CD8-positive, alpha-beta memory T cell (primary cell): ENCODE data around the gene RAB5B. TPM values are rescaled to one million over a fixed set of nuclear protein-coding genes. Genes with fewer than 3 reads are reported as not detected.

Experiments used
- CTCF ChIA-PET: fragments of 350-600 bp; sonication (Branson Sonifier 250); formaldehyde crosslinking; loops from one replicate; lab custom pipeline; 2021; ENCODE audit warnings: antibody characterized with exemption; lab: Charles Lee
- POLR2A ChIA-PET: fragments of 350-600 bp; sonication (Branson Sonifier 250); formaldehyde crosslinking; loops from one replicate; lab custom pipeline; 2021; ENCODE audit warnings: antibody characterized with exemption; lab: Charles Lee
- DNase-seq, 5 donors: peaks; one replicate each; pipeline versions ENCODE4 v3.0.0 to v3.0.0-alpha.2; 2020 to 2022; ENCODE audit warnings: mixed read lengths in 1 of 5
- H3K27ac ChIP-seq: one replicate; pipeline ENCODE4 v1.7.0; 2013; ENCODE audit warnings: low read depth, mild to moderate bottlenecking, low read length, moderate library complexity
- H3K27me3 ChIP-seq: 2 replicates; pipeline ENCODE4 v1.7.0; 2013; ENCODE audit warnings: low read length, mild to moderate bottlenecking; ENCODE audit not compliant: insufficient read depth, poor library complexity, severe bottlenecking
- H3K36me3 ChIP-seq: 2 replicates; pipeline ENCODE4 v1.7.0; 2013; ENCODE audit warnings: mild to moderate bottlenecking, low read length, moderate library complexity; ENCODE audit not compliant: insufficient read depth
- H3K4me1 ChIP-seq: 2 replicates; pipeline ENCODE4 v1.7.0; 2013; ENCODE audit warnings: mild to moderate bottlenecking, low read length, moderate library complexity; ENCODE audit not compliant: insufficient read depth
- H3K4me3 ChIP-seq: 2 replicates; pipeline ENCODE4 v1.7.0; 2013; ENCODE audit warnings: mild to moderate bottlenecking, low read length
- H3K9me3 ChIP-seq: 2 replicates; pipeline ENCODE4 v1.7.0; 2013; ENCODE audit warnings: mild to moderate bottlenecking, low read length
- H3K27ac Mint-ChIP-seq, 8 donors: one replicate each; pipeline ENCODE4 v1.8.0; 2020 to 2021; ENCODE audit warnings: mixed read lengths in 8 of 8, mild to moderate bottlenecking in 6 of 8, inconsistent platforms in 3 of 8, moderate library complexity in 3 of 8
- H3K27me3 Mint-ChIP-seq, 2 donors: one replicate each; pipeline ENCODE4 v1.8.0; 2020 to 2021; ENCODE audit warnings: mixed read lengths in 2 of 2, mild to moderate bottlenecking in 1 of 2, moderate library complexity in 1 of 2
- H3K36me3 Mint-ChIP-seq, 3 donors: one replicate each; pipeline ENCODE4 v1.8.0; 2020 to 2021; ENCODE audit warnings: mixed read lengths in 3 of 3, inconsistent platforms in 1 of 3, mild to moderate bottlenecking in 1 of 3
- H3K4me1 Mint-ChIP-seq, 3 donors: one replicate each; pipeline ENCODE4 v1.8.0; 2020 to 2021; ENCODE audit warnings: mixed read lengths in 3 of 3, inconsistent platforms in 1 of 3, mild to moderate bottlenecking in 1 of 3
- H3K4me3 Mint-ChIP-seq, 7 donors: one replicate each; pipeline ENCODE4 v1.8.0; 2020 to 2021; ENCODE audit warnings: mixed read lengths in 7 of 7, mild to moderate bottlenecking in 6 of 7, moderate library complexity in 4 of 7, inconsistent platforms in 2 of 7
- H3K9me3 Mint-ChIP-seq, 5 donors: one replicate each; pipeline ENCODE4 v1.8.0; 2020 to 2022; ENCODE audit warnings: mixed read lengths in 5 of 5, mild to moderate bottlenecking in 3 of 5, moderate library complexity in 2 of 5, inconsistent platforms in 1 of 5
- polyA plus RNA-seq: library from polyadenylated mRNA; unstranded; fragments of 300-500 nt; fragmentation: Illumina TruSeq; gene quantifications from one replicate; pipeline ENCODE4 v1.2.3, GENCODE V29; 2021
- total RNA-seq, 2 experiments: library from RNA; stranded (reverse); gene quantifications; one replicate each; pipeline ENCODE4 v1.2.3, GENCODE V29; 2021

Gene RAB5B
- total and polyA plus RNA-seq, 3 experiments from 2014 or later: 36.6 to 68.5 (median 38.3) TPM

DNA sequence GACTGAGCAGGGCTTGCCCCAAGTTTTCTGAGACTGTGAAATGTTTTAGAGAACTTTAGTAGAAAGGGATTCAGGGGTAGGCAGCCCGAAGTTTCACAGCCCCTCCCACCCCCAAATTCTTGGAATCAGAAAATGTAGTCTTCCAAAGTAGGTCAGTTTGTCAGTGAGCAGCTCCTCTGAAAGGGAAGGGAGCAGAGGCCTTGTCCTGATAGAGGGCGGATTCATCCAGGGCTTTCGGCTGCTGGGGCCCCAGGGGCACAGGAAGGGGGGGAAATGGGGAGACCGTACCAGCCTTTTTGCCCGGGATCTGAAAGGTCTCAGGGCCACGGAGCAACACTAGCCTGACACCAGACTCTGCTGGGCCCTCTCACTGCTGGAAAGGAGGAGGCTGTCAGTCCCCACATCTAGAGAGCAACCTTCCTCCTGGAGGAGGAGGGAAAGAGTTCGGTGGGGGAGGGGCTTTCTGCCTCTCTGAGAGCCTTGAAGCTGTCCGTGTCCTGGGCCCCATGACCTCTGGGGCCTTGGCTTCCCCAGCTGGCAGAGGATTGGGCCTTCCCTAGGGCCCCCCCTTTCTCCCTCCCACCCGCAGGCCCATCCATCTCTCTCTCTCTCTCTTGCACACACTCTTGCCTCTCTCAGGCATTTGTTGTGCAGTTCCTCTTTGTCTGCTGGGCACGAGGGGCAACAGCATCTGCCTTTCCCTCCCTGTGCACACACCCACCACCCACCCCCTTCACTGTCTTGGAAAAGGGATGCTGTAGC, 46.7 kb downstream of the RAB5B start, which contains the start of gene IKZF4:
IKZF4 (plus strand) TSS at position 621 of the 762 bp plus-strand sequence. CDS start 451 bp downstream, outside the sequence.
- peak within 1 kb of the TSS; percentile 44 to 89 (median 79) for H3K4me3 Mint-ChIP-seq
- ChIA-PET POLR2A (no interaction called here), CTCF (no interaction called here)
- peak within 1 kb of the TSS in 7 of 8 donors; percentile 34 to 86 (median 52) for H3K27ac Mint-ChIP-seq
- H3K9me3 Mint-ChIP-seq: no peaks in the 10 kb centered on the region
- H3K36me3 Mint-ChIP-seq: peaks cover 0 to 8% (median 3%) of the 10 kb centered on the region in 3 donors
- Histone ChIP-seq H3K4me1 (peaks cover 18% of the 10 kb centered on the region), H3K27ac (peak within 1 kb of the TSS; percentile 61), H3K36me3 (no peaks in the 10 kb centered on the region), H3K4me3 (peak within 1 kb of the TSS; percentile 62), H3K9me3 (no peaks in the 10 kb centered on the region), H3K27me3 (no peaks in the 10 kb centered on the region)
- no peak for DNase-seq
- H3K27me3 Mint-ChIP-seq: no peaks in the 10 kb centered on the region
- H3K4me1 Mint-ChIP-seq: peaks cover 11 to 23% (median 16%) of the 10 kb centered on the region in 3 donors

- Histone ChIP-seq H3K36me3 (no peaks in the 10 kb centered on the region), H3K27ac (peak overlapping the region; percentile 61), H3K4me1 (peaks cover 18% of the 10 kb centered on the region), H3K27me3 (no peaks in the 10 kb centered on the region), H3K9me3 (no peaks in the 10 kb centered on the region), H3K4me3 (peak overlapping the region; percentile 62)
- peak overlapping the region in 5 of 8 donors; percentile 34 to 86 (median 52) for H3K27ac Mint-ChIP-seq
- H3K27me3 Mint-ChIP-seq: no peaks in the 10 kb centered on the region
- CTCF ChIA-PET: interaction anchor here (1.0 to 1.1 kb wide), 3 partner anchors 8 to 22 kb away, joined by 3 to 4 read pairs (median 4); no protein-coding TSS in a partner anchor
- peak overlapping the region; percentile 27 to 89 (median 65) for H3K4me3 Mint-ChIP-seq
- H3K9me3 Mint-ChIP-seq: no peaks in the 10 kb centered on the region
- peaks cover 11 to 23% (median 16%) of the 10 kb centered on the region in 3 donors for H3K4me1 Mint-ChIP-seq
- peaks cover 0 to 10% (median 3%) of the 10 kb centered on the region in 3 donors for H3K36me3 Mint-ChIP-seq
- DNase-seq: no peak
- POLR2A ChIA-PET: interaction anchor here (0.6 to 0.7 kb wide), 2 partner anchors 428 to 605 kb away, joined by 5 to 6 read pairs; no protein-coding TSS in a partner anchor
Measured at GRCh38 chr12:56021889-56022497, 48.1 kb downstream of the RAB5B start.

GRCh38 chr12:56028511-56029165, 54.8 kb downstream of the RAB5B start:
- peaks cover 0 to 22% (median 14%) of the 10 kb centered on the region in 3 donors for H3K36me3 Mint-ChIP-seq
- peak overlapping the region in 2 of 8 donors; percentile 1 to 87 for H3K27ac Mint-ChIP-seq
- CTCF ChIA-PET: interaction anchor here (0.7 to 2.9 kb wide), 12 partner anchors 11 to 290 kb away, joined by 3 to 22 read pairs (median 4); partner anchors contain the start of genes ORMDL2, SARNP, SUOX and ZC3H10
- H3K9me3 Mint-ChIP-seq: no peaks in the 10 kb centered on the region
- Histone ChIP-seq H3K27me3 (no peaks in the 10 kb centered on the region), H3K36me3 (peaks cover 9% of the 10 kb centered on the region), H3K27ac (no peak overlapping the region), H3K9me3 (no peaks in the 10 kb centered on the region), H3K4me1 (no peaks in the 10 kb centered on the region), H3K4me3 (no peak overlapping the region)
- peaks cover 0 to 20% (median 2%) of the 10 kb centered on the region in 3 donors for H3K4me1 Mint-ChIP-seq
- H3K4me3 Mint-ChIP-seq: no peak overlapping the region
- H3K27me3 Mint-ChIP-seq: peaks cover 0 to 1% of the 10 kb centered on the region in 2 donors
- POLR2A ChIA-PET: interaction anchor here (0.7 kb wide), 1 partner anchor 104 kb away, joined by 7 read pairs; no protein-coding TSS in a partner anchor
- DNase-seq: no peak

- H3K27me3 ChIP-seq: no peaks in the 10 kb centered on the region
- peaks cover 0 to 24% (median 14%) of the 10 kb centered on the region in 3 donors for H3K36me3 Mint-ChIP-seq
- H3K27me3 Mint-ChIP-seq: peaks cover 0 to 1% of the 10 kb centered on the region in 2 donors
- H3K4me1 Mint-ChIP-seq: peaks cover under 1 to 17% (median 2%) of the 10 kb centered on the region in 3 donors
- ChIA-PET CTCF (interaction anchor here (0.7 to 2.9 kb wide), 17 partner anchors 7 to 291 kb away, joined by 3 to 22 read pairs (median 3); partner anchors contain the start of genes ORMDL2, RAB5B, SARNP and SUOX), POLR2A (interaction anchor here (0.7 kb wide), 1 partner anchor 104 kb away, joined by 7 read pairs; no protein-coding TSS in a partner anchor)
- H3K9me3 ChIP-seq: no peaks in the 10 kb centered on the region
- H3K4me1 ChIP-seq: no peaks in the 10 kb centered on the region
- H3K4me3 ChIP-seq: no peak overlapping the region
- no peak for DNase-seq
- no peak overlapping the region for H3K27ac ChIP-seq
- H3K9me3 Mint-ChIP-seq: no peaks in the 10 kb centered on the region
- H3K27ac Mint-ChIP-seq: no peak overlapping the region
- no peak overlapping the region for H3K4me3 Mint-ChIP-seq
- H3K36me3 ChIP-seq: peaks cover 9% of the 10 kb centered on the region
Measured at GRCh38 chr12:56029166-56029519, 55.3 kb downstream of the RAB5B start.

- H3K9me3 Mint-ChIP-seq: no peaks in the 10 kb centered on the region
- H3K4me1 Mint-ChIP-seq: peaks cover 3 to 23% (median 7%) of the 10 kb centered on the region in 3 donors
- H3K4me3 Mint-ChIP-seq: no peak overlapping the region
- peak in 2 of 5 donors; percentile 26 to 36 for DNase-seq
- H3K27ac Mint-ChIP-seq: peak overlapping the region in 1 of 8 donors; percentile 45
- H3K36me3 Mint-ChIP-seq: peaks cover 0 to 29% (median 14%) of the 10 kb centered on the region in 3 donors
- Histone ChIP-seq H3K4me3 (no peak overlapping the region), H3K4me1 (no peaks in the 10 kb centered on the region), H3K27ac (no peak overlapping the region), H3K36me3 (peaks cover 9% of the 10 kb centered on the region), H3K9me3 (no peaks in the 10 kb centered on the region), H3K27me3 (no peaks in the 10 kb centered on the region)
- peaks cover 0 to 1% of the 10 kb centered on the region in 2 donors for H3K27me3 Mint-ChIP-seq
- CTCF ChIA-PET: interaction anchor here (0.7 to 2.9 kb wide), 17 partner anchors 8 to 292 kb away, joined by 3 to 22 read pairs (median 3); partner anchors contain the start of genes ORMDL2, RAB5B, SARNP and SUOX
- POLR2A ChIA-PET: no interaction called here
Measured at GRCh38 chr12:56029666-56030293, 55.9 kb downstream of the RAB5B start.

GRCh38 chr12:56031987-56032386, 58.1 kb downstream of the RAB5B start:
- H3K27ac ChIP-seq: no peak overlapping the region
- no peaks in the 10 kb centered on the region for H3K9me3 Mint-ChIP-seq
- POLR2A ChIA-PET: no interaction called here
- peaks cover 0 to 2% of the 10 kb centered on the region in 2 donors for H3K27me3 Mint-ChIP-seq
- peak in 1 of 5 donors; percentile 33 for DNase-seq
- H3K4me1 Mint-ChIP-seq: peaks cover 5 to 36% (median 14%) of the 10 kb centered on the region in 3 donors
- CTCF ChIA-PET: no interaction called here
- H3K4me1 ChIP-seq: peaks cover 5% of the 10 kb centered on the region
- H3K27ac Mint-ChIP-seq: peak overlapping the region in 5 of 8 donors; percentile 2 to 87 (median 16)
- H3K4me3 Mint-ChIP-seq: no peak overlapping the region
- H3K27me3 ChIP-seq: no peaks in the 10 kb centered on the region
- peaks cover 0 to 32% (median 18%) of the 10 kb centered on the region in 3 donors for H3K36me3 Mint-ChIP-seq
- H3K4me3 ChIP-seq: no peak overlapping the region
- no peaks in the 10 kb centered on the region for H3K9me3 ChIP-seq
- H3K36me3 ChIP-seq: peaks cover 9% of the 10 kb centered on the region
